Measurements from ENCODE around the gene MDM4. TPM values are rescaled to one million over a fixed set of nuclear protein-coding genes. Genes with fewer than 3 reads are reported as not detected.

Gene MDM4
- polyA plus RNA-seq, 1 experiment: 21.4 TPM

GRCh38 chr1:204529371-204529895 is 13.2 kb downstream of the MDM4 start:
- TF ChIP-seq CTCF (IDR thresholded peaks at IDR 0.05; ENCODE audit: low read depth, low read length): no peak
- CTCF ChIA-PET: interaction anchor here (3.0 kb wide), 1 partner anchor 277 kb away, joined by 11 read pairs; no protein-coding TSS in a partner anchor
- Histone ChIP-seq H3K4me3 (ENCODE audit: low read depth, low read length) (no peak overlapping the region), H3K27me3 (ENCODE audit: control insufficient read depth, insufficient read depth, low read length) (no peaks in the 10 kb centered on the region), H3K9me3 (ENCODE audit: control insufficient read depth, insufficient read depth, low read length) (no peaks in the 10 kb centered on the region), H3K27ac (ENCODE audit: low read depth, low read length) (no peak overlapping the region)
- POLR2A ChIA-PET: interaction anchor here (0.6 kb wide), 1 partner anchor 22 kb away, joined by 4 read pairs; no protein-coding TSS in a partner anchor
- no peak for DNase-seq (ENCODE audit: low read depth, low spot score)

DNA sequence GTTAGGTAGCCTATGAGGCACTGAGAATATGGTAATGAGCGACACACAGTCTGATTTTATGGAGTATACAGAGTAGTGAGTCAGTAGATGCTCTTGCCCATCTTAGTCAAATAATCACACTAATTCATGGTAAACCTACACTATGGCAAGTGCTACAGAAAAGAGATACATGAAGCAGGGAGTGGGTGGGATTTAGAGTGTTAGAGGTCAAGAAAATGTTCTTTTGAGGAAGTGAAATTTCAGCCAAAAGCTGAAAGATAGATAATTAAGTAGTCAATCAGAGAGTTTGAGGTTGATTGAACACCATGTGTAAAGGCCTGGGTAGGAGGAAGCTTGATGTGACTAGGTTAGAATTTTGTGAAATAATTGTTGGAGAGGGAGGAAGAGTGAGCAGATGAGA is 14.7 kb downstream of the MDM4 start:
- H3K27me3 ChIP-seq (ENCODE audit: control insufficient read depth, insufficient read depth, low read length): no peaks in the 10 kb centered on the region
- H3K9me3 ChIP-seq (ENCODE audit: control insufficient read depth, insufficient read depth, low read length): no peaks in the 10 kb centered on the region
- no peak overlapping the region for H3K4me3 ChIP-seq (ENCODE audit: low read depth, low read length)
- TF ChIP-seq CTCF (IDR thresholded peaks at IDR 0.05; ENCODE audit: low read depth, low read length): no peak
- no peak for DNase-seq (ENCODE audit: low read depth, low spot score)
- H3K27ac ChIP-seq (ENCODE audit: low read depth, low read length): no peak overlapping the region
- ChIA-PET POLR2A (no interaction called here), CTCF (interaction anchor here (3.0 kb wide), 1 partner anchor 276 kb away, joined by 11 read pairs; no protein-coding TSS in a partner anchor)

GRCh38 chr1:204532832-204533231 is 16.6 kb downstream of the MDM4 start:
- no peak overlapping the region for H3K27ac ChIP-seq (ENCODE audit: low read depth, low read length)
- CTCF ChIA-PET: interaction anchor here (0.7 kb wide), 1 partner anchor 26 kb away, joined by 3 read pairs; no protein-coding TSS in a partner anchor
- no peaks in the 10 kb centered on the region for H3K9me3 ChIP-seq (ENCODE audit: control insufficient read depth, insufficient read depth, low read length)
- H3K27me3 ChIP-seq (ENCODE audit: control insufficient read depth, insufficient read depth, low read length): no peaks in the 10 kb centered on the region
- DNase-seq (ENCODE audit: low read depth, low spot score): no peak
- POLR2A ChIA-PET: no interaction called here
- H3K4me3 ChIP-seq (ENCODE audit: low read depth, low read length): no peak overlapping the region
- TF ChIP-seq CTCF (IDR thresholded peaks at IDR 0.05; ENCODE audit: low read depth, low read length): no peak

DNA sequence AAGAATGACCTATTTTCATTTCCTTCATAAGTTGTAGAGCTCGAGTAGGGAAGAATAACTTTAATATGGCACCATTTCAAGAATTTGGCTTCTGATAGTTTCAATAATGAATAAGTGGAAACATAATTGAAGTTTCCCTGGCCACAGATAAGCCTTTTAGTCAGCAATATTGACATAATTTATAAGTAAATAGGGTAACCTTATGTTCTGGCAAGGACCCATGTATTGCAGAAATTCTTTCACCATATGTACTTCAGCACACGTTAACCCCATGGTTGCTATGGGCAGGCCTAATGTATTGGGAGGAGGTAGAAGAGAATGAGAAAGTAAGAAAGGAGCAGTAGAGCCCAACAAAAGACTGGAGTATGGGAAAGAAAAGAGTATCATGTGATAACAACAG is 25.4 kb downstream of the MDM4 start:
- ChIA-PET CTCF (interaction anchor here (1.3 kb wide), 1 partner anchor 266 kb away, joined by 4 read pairs; no protein-coding TSS in a partner anchor), POLR2A (no interaction called here)
- H3K27me3 ChIP-seq (ENCODE audit: control insufficient read depth, insufficient read depth, low read length): no peaks in the 10 kb centered on the region
- no peak for TF ChIP-seq CTCF (IDR thresholded peaks at IDR 0.05; ENCODE audit: low read depth, low read length)
- no peak for DNase-seq (ENCODE audit: low read depth, low spot score)
- no peak overlapping the region for H3K4me3 ChIP-seq (ENCODE audit: low read depth, low read length)
- no peak overlapping the region for H3K27ac ChIP-seq (ENCODE audit: low read depth, low read length)
- H3K9me3 ChIP-seq (ENCODE audit: control insufficient read depth, insufficient read depth, low read length): no peaks in the 10 kb centered on the region

GRCh38 chr1:204544321-204544720 is 28.1 kb downstream of the MDM4 start:
- Histone ChIP-seq H3K27me3 (ENCODE audit: control insufficient read depth, insufficient read depth, low read length) (no peaks in the 10 kb centered on the region), H3K27ac (ENCODE audit: low read depth, low read length) (no peak overlapping the region), H3K4me3 (ENCODE audit: low read depth, low read length) (no peak overlapping the region), H3K9me3 (ENCODE audit: control insufficient read depth, insufficient read depth, low read length) (no peaks in the 10 kb centered on the region)
- no peak for TF ChIP-seq CTCF (IDR thresholded peaks at IDR 0.05; ENCODE audit: low read depth, low read length)
- DNase-seq (ENCODE audit: low read depth, low spot score): no peak
- POLR2A ChIA-PET: no interaction called here
- CTCF ChIA-PET: interaction anchor here (1.1 to 2.7 kb wide), 2 partner anchors 219 to 263 kb away, joined by 3 to 14 read pairs; no protein-coding TSS in a partner anchor
